GM12872 (cell line): ENCODE results near the gene TMEM61.

ENCODE experiments used
- TF ChIP-seq, protein P1 (sequence below): IDR thresholded peaks from 3 replicates; pipeline ENCODE4 v1.5.1; 2011; ENCODE audit warnings: low read depth, mild to moderate bottlenecking, low read length, moderate library complexity; ENCODE audit not compliant: insufficient read depth

TMEM61 gene

DNA sequence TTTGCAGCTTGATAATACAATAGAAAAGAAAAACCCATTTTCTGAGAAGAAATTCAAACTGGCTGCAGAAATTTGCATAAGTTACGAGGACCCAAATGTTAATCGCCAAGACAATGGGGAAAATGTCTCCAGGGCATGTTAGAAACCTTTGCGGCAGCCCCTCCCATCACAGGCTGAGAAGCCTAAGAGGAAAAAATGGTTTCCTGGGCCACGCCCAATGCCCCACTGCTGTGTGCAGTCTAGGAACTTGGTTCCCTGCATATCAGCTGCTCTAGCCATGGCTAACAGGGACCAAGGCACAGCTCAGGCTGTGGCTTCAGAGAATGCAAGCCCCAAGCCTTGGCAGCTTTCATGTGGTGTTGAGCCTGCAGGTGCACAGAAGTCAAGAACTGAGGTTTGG, 37.5 kb upstream of the TMEM61 start:
- TF ChIP-seq, protein P1, sequence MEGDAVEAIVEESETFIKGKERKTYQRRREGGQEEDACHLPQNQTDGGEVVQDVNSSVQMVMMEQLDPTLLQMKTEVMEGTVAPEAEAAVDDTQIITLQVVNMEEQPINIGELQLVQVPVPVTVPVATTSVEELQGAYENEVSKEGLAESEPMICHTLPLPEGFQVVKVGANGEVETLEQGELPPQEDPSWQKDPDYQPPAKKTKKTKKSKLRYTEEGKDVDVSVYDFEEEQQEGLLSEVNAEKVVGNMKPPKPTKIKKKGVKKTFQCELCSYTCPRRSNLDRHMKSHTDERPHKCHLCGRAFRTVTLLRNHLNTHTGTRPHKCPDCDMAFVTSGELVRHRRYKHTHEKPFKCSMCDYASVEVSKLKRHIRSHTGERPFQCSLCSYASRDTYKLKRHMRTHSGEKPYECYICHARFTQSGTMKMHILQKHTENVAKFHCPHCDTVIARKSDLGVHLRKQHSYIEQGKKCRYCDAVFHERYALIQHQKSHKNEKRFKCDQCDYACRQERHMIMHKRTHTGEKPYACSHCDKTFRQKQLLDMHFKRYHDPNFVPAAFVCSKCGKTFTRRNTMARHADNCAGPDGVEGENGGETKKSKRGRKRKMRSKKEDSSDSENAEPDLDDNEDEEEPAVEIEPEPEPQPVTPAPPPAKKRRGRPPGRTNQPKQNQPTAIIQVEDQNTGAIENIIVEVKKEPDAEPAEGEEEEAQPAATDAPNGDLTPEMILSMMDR: no peak

DNA sequence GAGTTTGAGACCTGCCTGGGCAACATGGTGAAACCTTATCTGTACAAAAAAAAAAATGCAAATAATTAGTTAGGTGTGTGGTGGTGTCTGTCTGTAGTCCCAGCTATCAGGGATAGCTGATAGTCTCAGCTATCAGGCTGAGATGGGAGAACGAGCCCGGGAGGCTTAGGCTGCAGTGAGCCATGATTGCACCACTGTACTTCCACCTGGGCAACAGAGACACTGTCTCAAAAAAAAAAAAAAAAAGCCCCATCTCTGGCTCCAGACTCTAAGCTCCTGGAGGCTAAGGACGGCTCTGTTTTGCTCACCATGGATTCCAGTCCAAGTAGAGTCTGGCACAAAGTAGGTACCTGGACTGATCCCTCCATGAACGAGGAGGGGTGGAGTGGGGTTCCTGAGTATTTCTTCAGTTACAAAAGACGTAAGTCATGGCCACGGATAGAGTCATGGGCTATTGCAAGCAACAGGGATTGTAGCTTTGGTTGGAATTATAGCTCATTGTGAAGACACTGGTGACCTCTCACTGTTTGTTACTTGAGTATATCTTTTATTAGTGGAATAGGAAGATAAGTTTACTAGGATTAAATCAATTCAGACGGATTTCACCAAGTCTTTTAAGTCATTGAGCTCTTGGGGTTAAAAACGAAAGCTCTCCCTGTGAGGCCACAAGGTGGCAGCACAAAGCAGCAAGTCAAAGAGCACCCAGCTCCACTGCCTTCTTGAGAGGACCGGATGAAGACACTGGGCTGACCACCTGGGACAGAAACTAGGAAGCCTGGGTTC, 35.6 kb upstream of the TMEM61 start:
- TF ChIP-seq, protein P1: peak; percentile 87

DNA sequence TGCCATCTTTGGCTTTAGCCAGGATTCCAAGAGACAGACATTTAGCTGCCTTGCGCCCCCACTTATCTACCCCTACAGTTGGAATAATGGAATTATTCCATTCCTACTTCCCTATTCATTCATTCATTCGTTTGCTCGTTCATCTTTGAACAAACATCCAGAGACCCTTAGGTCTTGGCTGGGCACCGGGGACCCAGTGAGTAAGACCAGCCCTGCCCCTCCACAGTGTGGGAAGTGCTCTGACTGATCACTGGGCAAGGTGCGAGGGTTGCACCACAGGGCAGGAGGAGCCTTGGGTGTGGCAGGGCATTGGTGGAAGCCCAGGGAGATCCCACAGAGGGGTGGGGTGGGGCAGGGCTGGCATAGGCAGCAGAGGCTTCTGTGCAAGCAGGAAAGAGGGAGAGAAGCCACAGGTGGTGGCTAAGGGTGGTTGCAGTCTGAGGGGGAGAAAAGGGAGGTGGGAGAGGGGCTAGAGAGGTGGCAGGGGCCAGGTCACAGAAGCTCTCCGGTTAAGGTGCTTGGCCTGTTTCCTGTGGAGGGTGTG, 35.0 kb upstream of the TMEM61 start:
- TF ChIP-seq, protein P1: no peak

DNA sequence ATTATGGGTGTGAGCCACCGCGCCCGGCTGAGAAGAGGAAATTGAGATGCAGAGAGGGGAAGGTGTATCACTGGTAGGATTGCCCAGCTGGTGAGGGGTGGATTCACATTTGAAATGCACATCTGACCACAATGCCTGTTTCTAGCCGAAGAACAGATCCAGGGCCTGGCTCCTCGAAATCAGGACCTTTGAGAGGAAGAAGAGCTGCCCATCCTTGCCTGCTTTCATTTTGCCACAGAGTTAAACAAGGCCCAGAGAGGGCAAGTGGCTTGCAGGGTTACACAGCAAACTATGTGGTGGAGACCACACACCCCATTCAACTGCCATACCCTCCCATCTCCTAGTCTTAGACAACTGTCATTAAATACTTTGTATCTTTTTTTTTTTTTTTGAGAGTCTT, 32.9 kb upstream of the TMEM61 start:
- TF ChIP-seq, protein P1: no peak

DNA sequence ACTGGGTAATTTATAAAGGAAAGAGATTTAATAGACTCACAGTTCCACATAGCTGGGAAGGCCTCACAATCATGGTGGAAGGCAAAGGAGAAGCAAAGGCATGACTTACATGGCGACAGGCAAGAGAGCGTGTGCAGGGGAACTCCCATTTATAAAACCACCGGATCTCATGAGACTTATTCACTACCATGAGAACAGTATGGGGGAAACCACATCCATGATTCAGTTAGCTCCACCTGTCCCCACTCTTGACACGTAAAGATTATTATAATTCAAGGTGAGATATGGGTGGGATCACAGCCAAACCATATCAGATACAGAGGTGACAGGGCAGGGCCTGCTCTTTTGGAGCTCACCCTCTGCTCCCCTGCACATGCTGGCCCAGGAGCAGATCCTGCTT, 31.4 kb upstream of the TMEM61 start:
- TF ChIP-seq, protein P1: no peak

DNA sequence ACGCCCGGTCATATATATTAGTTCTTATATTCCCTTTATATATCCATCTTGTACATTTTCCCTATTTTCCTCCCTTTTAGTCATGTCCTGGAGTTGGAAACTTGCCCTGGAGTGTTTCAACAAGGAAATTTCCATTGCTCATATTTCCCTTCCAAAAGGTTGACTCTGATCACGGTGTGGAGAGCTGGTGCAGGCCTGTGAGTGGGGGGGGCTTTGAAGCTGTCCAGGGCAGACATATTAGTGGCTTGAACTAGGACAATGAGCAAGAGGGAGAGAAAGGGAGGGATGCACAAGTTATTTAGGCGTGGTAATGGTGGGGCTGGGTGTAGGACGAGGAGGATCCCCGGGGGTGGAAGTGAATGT, 30.4 kb upstream of the TMEM61 start:
- TF ChIP-seq, protein P1: no peak

DNA sequence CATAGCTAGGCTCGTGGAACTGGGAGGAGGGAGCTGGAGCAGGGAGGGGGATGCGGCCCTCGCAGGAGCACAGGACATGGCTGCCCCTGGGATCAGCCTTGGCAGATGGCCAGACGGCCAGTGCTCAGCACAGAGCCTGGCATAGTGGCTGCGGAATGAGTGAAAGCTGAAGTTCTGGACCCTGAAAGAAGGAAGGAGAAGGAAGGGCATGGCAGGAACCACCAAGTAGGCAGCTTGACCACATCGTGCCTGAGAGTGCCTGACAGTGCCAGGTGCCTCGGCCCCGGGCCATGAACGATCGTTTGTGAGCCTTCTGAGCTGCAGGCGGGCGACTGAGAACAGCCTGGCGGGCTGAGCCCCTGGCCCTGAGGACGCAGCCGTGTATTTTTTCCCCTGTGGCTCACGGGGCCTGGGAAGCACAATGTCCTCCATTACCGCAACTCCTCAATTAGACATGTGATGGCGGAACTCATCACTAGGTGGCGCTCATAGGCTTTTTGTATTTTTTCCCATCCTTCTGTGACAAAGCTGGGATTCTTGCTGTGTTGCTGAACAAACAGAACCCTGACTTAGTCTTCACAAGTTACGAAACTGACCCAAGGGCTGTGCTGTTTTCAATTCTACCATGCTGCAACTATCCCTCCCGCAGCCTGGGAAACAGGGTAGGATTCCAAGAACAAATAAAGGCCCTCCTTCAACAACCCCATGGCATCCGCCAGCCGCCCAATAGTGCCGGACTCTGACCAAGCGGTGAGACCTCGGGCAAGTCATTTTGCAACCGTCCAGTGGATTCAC, 29.9 kb upstream of the TMEM61 start:
- TF ChIP-seq, protein P1: peak; percentile 74
